Measurements from ENCODE around the gene KRTAP12-3.

DNA sequence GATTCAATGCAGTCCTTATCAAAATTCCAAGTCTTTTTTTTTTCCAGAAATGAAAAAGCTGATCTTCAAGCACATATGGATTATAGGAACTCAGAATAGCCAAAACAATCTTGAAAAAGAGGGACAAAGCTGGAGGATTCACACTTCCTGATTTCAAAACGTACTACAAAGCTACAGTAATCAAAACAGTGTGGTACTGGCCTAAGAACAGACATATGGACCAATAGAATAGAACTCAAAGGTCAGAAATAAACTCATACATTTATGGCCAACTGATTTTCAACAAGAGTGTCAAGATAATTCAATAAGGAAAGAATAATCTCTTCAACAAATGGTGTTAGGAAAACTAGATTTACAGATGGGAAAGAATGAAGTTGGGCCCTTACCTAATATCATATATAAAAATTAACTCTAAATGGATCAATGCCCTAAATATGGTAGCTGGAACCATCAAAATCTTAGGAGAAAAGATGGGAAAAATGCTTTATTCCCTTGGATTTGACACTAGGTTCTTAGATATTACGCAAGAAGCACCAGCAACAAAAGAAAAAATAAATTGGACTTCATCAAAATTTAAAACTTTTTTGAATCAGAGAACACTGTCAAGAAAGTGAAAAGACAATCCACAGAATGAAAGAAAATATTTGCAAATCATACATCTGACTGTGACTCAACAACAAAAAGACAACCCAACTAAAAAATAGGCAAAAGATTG lies 35.2 kb downstream of the KRTAP12-3 start:
- TF ChIP-seq EZH2 (IDR thresholded peaks at IDR 0.05; ENCODE audit: borderline replicate concordance, insufficient read depth, low read depth, low read length, poor library complexity, severe bottlenecking), result no peak
- TF ChIP-seq, protein P1, sequence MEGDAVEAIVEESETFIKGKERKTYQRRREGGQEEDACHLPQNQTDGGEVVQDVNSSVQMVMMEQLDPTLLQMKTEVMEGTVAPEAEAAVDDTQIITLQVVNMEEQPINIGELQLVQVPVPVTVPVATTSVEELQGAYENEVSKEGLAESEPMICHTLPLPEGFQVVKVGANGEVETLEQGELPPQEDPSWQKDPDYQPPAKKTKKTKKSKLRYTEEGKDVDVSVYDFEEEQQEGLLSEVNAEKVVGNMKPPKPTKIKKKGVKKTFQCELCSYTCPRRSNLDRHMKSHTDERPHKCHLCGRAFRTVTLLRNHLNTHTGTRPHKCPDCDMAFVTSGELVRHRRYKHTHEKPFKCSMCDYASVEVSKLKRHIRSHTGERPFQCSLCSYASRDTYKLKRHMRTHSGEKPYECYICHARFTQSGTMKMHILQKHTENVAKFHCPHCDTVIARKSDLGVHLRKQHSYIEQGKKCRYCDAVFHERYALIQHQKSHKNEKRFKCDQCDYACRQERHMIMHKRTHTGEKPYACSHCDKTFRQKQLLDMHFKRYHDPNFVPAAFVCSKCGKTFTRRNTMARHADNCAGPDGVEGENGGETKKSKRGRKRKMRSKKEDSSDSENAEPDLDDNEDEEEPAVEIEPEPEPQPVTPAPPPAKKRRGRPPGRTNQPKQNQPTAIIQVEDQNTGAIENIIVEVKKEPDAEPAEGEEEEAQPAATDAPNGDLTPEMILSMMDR (IDR thresholded peaks at IDR 0.05), result no peak
